ENCODE results near the gene UBE2U.
"Not testable (repeated sequence)": the region's sequence is repeated elsewhere in the genome, so short reads cannot be mapped to it uniquely, and the experiment has no call there.

The UBE2U gene

DNA sequence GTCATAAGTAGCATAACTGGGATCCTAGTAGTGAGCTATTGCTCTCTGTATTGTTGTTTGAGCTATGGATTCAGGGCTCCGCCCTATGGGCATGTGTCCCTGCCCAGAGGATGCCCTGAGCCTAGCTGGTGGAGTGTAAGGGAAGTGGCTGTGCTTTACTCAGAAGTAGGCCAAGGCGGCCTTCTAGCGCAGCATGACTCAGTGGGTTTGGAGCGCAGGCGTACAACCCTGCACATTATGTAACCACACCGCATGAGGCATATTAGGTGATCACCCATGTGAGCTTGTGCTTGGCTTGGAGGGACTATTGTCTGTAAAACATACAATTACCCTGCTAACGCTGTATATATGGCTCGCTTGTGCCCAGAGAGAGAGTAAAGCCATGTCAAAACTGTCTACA, 11.1 kb upstream of the UBE2U start:
- no peak for DNase-seq (ENCODE audit: low read depth in 2 of 2)

DNA sequence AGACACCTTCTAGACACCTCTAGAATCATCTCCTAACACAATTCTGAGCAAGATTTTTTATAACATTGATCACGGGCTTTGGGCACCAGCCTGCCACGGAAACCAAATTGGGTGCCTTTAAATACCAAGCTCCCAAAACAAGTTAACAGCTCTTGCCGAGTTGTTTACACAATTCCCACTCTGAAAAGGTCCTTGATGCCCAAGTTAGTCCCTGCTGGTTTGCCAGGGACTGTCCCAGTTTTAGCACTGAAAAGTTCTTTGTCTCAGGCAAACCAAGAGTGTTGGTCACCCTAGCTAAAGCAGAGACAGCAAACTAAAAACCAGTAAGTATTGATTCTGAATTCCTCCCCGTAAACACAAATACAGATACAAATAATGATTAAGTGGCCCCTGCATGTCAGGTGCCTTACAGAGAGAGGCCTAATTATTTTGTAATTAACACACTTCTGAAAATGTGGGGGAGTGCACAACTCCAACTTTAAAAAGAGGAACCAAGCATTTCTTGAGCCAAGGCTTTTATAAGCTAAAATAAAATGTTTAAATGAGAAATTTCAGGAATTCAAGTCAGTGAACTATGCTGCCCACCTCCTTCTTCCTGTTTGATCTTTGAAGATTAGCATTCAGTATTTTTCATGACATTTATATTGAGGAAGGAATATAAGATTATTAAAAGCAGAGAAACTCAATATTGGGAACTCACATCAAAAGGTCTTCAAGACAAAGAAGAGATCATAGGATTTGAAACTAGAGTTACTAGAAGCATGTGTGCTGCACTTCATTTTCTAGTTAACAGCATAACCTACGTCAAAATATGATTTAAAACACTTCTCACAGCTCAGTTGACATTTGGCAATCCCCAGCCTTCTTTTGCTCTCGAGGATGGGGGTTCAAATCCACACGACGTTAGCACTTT, 9.0 kb upstream of the UBE2U start:
- DNase-seq (ENCODE audit: low read depth in 2 of 2) = no peak

DNA sequence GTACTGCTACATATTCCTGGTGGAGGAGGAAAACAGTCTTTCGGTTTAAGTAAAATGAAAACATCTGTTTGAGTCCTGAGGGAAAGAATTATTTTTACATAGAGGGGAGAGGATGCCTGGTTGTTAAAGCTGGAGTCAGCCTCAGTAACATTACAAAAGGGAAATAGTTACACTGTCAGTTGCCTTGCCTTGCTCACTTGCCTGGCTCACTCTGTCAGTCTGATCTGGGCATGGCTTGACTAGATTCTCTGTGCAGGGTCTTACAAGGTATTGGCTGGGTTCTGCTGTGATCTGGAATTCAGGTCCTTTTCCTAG, 8.4 kb upstream of the UBE2U start:
- no peak for DNase-seq (ENCODE audit: low read depth in 2 of 2)

DNA sequence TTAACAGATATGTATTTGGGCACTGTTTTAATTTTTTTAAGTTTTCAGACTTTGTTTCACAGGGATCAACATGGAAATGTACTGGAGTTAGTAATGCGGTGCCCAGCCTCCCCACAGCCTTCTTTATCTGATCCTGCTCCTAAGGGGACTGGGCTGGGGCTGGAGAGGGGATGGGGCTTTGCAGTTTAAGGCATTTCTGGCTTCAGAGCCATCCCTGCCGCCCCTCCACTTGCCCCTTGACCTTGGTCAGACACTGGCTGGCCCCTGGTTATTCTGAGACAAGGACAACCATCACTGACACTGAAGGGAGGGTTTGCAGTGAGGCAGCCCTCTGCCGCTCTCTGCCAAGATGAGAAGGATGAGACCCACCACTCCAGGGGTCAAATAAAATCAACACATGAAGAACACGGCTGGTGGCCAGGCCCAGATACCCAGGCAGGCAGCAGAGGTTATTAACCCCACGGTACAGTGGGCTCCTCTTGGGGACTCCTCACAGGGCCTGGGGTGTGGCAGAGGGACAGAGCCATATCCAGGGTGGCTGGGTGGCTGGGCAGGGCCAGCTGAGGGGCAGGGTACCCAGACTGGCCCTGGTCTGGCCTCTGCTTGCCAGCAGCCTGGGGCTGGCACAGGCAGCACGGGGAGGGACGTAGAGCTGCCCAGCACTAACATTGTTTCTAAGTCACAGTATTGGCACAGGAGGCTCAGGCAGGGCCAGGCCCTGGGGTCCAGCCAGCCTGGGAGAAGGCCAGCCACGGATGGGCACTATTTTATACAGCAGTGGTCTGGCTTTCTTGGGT, 7.2 kb upstream of the UBE2U start:
- no peak for DNase-seq (ENCODE audit: low read depth in 2 of 2)

DNA sequence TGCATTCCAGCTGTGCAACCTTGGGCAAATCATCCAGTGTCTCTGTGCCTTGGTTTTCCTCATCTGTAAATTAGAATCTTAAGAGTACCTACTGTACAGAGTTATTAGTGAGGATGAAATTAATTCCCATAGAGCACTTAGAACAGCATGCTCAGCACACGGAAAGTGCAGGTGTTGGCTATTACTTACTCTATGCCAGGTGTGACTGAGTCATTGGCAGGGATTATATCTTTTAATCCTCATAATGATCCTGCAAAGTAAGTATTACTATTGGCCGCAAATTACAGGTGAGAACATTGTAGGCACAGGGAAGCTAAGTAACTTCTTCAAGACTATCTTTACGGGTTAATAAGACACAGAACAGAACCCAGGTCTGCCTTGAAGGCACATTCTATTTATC, 6.3 kb upstream of the UBE2U start:
- no peak for DNase-seq (ENCODE audit: low read depth in 2 of 2)

DNA sequence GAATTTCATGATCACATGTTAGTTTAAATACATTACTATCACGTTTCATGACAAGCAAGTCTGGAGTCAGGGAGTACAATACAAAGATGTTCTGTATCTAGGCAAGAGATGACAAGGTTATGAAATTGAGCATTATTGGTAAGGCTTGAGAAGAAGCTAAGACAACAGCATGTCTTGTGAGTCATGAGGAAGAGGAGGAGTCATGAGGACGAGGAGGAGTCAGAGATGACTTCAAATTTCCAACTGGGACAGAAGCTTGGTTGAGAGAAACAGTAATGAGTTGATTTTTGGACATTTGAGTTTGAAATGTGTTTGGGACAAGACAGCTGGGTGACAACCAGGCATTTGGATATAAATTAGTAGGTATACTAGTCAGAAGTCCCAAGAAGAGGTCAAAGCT, 4.3 kb upstream of the UBE2U start:
- DNase-seq (ENCODE audit: low read depth in 2 of 2) = no peak

DNA sequence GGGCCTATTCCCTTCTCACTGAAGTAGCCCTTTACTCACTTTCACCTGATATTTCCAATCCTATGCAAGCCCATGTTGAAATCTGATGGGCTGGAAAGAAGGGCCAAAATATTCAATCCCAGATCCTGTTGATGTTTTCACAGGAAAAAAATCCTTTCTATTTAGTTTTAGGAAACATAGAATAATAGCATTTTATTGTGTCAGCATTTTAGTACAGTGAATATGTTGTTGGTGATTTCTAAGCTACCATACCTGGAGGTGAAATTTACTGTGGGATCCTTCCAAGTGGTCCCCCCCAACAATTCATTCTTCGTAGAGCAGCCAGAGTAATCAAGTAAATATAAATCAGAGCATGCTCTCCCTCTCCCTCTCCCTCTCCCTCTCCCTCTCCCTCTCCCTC, 3.4 kb upstream of the UBE2U start:
- DNase-seq (ENCODE audit: low read depth in 2 of 2) = no peak

DNA sequence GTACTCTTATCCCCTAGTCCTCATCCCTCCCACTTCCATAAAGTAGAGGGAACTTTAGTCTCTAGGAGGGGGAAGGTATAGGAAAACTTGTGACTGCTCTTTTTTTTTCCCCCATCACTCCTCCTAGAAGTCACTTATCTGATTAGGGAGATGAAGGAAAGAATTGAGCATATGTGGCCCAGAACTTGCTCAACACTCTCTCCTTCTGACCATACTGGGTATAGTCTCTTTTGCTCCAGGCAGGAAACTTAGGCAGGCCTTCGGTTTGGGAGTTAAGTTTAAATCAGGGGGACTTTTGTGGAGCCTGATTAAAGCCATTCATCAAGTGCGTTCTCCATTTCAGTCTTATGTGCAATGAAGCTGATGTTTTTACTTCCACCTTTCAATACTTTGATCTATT, 5.8 kb downstream of the UBE2U start:
- no peak for DNase-seq (ENCODE audit: low read depth in 2 of 2)

DNA sequence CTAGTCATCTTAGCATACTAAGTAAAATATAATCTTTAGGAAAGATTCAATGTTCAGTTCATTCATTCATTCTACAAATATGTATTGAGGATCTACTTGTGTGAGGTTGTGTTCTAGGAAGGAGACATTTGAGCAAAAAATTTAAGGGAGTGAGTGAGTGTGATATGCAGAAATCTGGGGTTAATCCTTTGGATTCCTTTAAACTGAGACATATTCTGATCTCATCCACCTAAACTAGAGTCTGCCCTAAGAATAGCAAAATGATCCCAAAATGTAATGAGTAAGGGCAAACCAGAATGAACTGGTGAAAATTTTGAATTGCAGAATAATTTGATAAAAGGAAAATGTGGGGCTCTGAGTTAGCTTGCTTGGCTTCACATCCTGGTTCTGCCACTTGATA, 8.6 kb downstream of the UBE2U start:
- DNase-seq (ENCODE audit: low read depth in 2 of 2) = no peak

DNA sequence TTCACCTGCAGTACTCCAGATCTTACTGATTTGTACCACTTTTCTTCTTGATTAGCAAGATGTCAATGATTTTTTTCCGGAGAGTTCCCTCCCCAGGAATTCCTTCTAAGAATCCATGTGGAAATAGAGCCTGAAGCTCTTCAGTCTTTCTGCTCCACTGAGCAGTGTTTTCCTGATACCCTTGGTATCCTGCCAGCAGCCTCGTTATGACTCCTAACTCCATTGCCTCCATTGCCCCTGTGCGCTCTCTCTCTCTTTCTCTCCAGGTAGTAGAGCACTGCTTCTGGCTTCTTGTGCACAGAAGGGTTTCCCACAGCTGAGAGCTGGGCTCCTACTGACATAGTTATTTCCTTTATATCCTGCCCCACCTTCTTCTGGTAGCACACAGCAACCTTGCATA, 12.2 kb downstream of the UBE2U start:
- no peak for DNase-seq (ENCODE audit: low read depth in 2 of 2)

DNA sequence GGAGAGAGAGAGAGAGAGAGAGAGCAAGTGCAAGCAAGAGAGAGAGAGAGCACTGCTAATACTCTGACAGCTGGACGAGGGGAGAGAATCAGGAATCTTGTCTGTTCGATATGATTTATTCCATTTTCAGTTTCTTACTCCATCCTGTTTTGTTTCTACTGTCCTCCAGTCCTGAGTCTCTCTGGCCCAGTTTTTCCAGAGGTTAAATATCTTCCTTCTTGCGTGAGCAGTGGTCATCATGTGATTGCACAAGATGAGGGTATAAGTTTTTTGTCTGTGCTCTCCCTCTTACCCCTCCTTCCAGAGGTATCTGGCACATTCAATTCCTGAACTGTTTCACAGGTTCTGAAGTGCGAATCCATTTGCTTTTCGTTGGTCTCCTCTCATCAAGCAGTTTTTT, 16.8 kb downstream of the UBE2U start:
- DNase-seq (ENCODE audit: low read depth in 2 of 2) = no peak

DNA sequence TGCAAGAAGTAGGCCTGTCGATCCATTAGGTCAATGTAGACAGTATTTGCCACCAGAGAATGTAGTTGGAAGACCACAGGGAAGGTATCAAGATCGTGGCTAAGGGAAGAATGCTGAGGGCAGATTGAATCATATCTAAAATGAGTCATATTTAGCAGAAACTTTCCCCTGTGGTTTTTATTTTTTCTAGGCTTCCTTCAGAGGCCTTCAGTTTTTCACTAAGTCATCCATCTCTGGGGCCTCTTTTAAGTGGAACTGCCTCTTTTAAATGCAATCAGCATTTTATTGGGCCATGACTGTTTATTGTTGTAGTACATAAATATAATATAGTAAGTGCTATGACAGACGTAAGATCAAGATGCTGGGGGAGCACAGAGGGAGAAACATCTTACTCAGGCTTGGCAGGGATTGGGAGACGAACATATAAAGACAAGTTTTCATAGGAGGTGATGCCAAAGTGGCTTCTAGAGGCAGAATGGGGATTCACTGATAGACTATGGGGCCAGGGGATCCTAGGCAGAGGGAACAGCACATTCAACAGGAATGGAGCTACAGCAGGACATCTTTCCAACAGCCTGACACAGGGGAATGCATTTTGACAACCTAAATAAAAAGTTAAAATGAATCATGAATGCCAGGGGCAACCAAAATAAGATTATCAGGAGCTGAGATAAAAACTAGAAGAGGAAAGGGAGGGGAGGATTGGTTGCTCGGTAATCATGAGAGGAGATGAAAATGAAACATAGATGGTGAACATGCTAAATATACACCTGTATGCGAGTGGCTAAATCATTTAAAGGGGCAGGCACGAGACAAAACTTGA, 20.1 kb downstream of the UBE2U start:
- no peak for DNase-seq (ENCODE audit: low read depth in 2 of 2)

DNA sequence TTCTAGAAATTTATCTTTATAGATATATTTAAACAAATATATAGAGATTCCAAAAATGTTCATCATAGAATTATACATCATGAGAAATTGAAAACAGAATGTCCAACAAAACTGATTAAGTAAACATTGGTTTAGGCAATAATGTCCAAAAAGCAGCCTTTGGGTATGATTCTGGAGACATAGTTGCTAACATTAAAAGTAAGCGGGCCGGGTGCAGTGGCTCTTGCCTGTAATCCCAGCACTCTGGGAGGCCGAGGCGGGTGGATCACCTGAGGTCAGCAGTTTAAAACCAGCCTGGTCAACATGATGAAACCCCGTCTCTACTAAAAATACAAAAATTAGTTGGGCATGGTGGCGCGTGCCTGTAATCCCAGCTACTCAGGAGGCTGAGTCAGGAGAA, 20.8 kb downstream of the UBE2U start:
- not testable (repeated sequence) for DNase-seq (ENCODE audit: low read depth in 2 of 2)

DNA sequence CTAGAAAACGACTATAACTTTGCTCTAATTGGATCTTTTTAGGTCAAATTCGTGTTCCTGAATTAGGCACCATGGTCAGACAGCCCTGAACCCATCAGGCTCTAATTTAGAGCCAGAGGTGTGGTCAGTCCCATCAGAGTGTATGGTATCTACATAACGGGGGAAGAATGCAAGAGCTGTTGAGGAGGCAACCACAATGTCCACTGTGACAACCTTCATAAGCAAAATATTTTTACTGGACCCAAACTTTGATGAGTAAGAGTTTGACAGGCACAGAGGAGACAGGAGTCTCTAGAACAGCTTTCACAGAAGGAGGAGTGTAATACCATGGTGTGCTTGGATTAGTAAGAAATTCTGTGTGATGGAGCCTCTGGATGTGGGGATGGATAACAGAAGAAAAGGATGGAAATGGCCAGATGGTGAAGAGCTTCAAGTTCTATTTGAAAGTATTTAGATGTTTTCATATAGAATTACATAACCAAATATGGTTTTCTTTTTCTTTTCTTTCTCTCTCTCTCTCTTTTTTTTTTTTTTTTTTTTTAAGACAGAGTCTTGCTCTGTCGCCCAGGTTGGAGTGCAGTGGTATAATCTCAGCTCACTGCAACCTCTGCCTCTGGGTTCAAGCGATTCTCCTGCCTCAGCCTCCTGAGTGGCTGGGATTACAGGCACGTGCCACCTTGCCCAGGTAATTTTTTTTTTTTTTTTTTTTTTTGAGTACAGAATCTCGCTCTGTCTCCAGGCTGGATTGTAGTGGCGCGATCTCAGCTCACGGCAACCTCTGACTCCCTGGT, 24.9 kb downstream of the UBE2U start:
- no peak for DNase-seq (ENCODE audit: low read depth in 2 of 2)

DNA sequence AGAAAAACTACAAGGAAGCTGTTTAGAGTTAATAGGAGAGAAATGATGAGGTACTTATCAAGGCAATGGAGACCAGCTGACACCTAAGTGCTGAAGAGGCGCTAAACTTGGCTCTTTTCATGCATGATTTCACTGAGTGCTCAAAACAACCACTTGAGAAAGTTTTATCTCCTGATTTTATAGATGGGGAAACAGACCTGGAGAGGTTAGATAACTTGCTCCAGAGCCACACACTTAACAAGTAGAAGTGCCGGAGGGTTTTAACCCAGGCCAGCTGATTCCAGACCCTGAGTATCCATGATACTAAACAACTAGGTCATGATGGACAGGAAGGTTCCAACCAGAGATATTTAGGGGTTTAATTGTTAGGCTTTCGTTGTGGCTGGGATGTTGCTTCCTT, 25.9 kb downstream of the UBE2U start:
- no peak for DNase-seq (ENCODE audit: low read depth in 2 of 2)

DNA sequence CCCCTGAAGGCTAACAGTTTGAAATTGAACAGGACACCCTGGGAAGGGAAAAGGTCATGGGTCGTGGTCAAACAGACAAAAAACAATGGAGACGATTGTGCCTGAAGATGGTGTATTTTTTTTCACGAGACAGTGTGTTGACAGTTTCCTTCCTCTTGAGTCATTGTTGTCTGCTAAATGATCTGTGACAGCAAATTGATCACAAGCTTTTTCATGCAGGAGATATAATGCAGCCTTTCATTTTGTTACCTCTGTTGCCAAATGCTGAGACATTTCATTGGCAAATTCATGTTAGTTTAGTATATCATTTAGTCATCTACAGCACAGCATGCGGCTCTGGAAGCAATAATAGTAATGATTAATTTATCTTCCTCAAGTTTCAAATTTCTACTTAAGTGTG, 27.7 kb downstream of the UBE2U start:
- no peak for DNase-seq (ENCODE audit: low read depth in 2 of 2)

DNA sequence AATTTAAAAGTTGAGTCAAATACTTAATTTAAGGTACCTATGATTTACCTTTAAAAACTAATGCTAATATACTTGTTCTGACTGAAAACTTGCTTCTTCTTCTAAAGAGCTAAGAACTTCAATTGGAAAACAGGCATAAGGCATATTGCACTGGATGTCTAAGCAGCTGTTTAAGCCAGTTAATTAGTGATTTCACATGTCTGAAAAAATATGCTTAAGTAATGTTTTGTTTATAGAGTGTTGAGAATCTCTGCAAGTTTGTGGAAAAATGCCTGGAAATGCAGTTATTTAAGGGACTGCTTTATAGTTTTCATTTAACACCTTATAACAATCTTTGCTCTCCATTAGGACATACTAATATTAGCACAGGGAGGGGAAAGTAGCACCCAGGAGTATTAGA, 28.2 kb downstream of the UBE2U start:
- no peak for DNase-seq (ENCODE audit: low read depth in 2 of 2)

DNA sequence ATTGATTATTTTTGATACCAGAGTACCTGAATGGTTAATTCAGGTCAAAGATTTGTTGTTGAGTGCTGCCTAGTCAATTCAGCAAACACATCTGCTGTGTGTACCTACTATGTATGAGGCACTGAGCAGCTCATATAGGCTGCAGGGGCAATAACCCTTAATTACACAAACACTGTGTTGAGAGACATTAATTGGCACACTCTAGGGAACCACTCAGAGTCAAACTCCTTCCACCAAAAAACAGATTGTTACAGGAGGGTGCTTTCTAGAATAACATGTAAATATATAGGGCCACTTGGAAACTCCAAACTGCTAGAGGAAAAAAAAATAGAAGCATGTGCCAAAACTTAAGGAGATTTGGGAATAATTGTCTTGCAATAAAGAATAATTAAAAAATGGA, 31.3 kb downstream of the UBE2U start:
- DNase-seq (ENCODE audit: low read depth in 2 of 2) = no peak

DNA sequence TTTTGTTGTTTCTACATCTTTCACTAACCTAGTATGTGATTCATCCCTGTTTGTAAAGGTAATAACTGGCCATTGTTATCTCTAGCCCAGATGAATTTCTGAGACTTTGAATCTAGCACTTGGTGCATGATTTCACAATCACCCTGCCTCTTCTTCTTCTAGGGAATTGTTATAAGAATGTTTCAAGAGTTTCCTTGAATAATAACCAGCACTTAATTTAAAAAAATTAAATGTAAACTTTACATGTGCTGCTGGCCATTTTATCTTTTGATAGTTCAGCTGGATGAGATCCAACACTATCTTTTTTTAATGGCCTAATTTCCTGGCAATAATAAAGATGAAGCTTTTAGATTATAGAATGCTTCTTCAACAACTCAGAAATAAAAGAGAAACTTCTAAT, 31.8 kb downstream of the UBE2U start:
- no peak for DNase-seq (ENCODE audit: low read depth in 2 of 2)

DNA sequence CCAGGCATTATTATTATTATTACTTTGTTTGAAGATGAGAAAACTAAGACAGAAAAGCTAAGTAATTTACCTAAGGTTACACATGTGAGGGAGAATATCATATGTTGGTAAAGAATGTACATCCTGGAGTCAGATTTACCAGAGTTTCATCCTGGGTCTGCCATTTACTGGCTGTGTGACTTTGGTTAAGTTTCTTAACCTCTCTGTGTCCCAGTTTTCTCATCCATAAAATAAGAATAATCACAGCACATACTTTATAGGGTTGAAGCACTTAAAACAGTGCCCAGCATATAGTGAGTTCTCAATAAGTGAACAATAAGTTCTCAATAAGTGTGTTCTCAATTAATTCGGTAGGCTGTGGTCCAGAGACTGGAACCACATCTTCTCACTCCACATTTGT, 32.5 kb downstream of the UBE2U start:
- DNase-seq (ENCODE audit: low read depth in 2 of 2) = no peak

DNA sequence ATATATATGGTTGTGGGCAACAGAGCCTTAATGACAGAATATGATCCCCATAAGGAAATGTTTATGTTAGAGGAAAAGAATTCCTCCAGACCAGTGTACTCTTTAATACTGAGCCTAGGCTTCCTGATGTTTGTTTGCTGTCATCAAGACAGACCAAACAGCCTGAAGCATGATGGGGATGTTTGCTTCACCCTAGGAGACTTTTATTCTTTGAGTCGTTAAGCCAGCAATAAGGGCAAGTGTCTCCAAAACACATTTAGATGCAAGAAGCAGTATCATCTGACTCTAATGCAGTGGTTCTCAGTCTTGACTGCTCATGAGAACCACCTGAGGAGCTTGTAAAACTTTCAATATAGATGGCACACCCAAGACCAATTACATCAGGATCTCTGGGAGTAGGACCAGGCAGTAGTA, 33.1 kb downstream of the UBE2U start:
- DNase-seq (ENCODE audit: low read depth in 2 of 2) = no peak

DNA sequence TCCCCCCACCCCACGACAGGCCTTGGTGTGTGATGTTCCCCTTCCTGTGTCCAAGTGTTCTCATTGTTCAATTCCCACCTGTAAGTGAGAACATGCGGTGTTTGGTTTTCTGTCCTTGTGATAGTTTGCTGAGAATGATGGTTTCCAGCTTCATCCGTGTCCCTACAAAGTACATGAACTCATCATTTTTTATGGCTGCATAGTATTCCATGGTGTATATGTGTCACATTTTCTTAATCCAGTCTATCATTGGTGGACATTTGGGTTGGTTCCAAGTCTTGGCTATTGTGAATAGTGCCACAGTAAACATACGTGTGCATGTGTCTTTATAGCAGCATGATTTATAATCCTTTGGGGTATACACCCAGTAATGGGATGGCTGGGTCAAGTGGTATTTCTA, 36.1 kb downstream of the UBE2U start:
- DNase-seq (ENCODE audit: low read depth in 2 of 2) = not testable (repeated sequence)

Data from stimulated activated CD8-positive, alpha-beta memory T cell treated with anti-CD3 and anti-CD28 coated beads, Interleukin-7, amount 100 ng/mL, for 4 hours (primary cell).